Measurements from ENCODE around the gene MYOT.

DNA sequence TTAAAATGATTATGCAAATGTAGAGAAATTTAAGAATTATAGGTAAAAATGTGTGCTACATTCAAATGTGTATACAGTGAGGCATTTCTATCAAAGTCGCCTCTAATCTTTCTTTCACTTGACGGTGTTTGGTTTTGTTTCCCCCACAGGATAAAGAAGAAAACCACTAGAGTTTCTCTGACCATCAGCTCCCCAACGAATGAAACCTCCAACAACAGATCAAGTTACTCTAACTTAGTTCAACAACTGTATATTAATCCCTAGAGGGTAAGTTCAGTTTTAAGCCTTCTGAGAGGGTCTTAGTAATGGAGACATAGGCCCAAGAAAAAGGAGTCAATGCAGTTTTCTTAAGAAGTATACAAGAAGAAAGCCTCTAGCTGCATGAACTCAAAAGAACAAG, 11.5 kb upstream of the MYOT start:
- TF ChIP-seq, protein P1, sequence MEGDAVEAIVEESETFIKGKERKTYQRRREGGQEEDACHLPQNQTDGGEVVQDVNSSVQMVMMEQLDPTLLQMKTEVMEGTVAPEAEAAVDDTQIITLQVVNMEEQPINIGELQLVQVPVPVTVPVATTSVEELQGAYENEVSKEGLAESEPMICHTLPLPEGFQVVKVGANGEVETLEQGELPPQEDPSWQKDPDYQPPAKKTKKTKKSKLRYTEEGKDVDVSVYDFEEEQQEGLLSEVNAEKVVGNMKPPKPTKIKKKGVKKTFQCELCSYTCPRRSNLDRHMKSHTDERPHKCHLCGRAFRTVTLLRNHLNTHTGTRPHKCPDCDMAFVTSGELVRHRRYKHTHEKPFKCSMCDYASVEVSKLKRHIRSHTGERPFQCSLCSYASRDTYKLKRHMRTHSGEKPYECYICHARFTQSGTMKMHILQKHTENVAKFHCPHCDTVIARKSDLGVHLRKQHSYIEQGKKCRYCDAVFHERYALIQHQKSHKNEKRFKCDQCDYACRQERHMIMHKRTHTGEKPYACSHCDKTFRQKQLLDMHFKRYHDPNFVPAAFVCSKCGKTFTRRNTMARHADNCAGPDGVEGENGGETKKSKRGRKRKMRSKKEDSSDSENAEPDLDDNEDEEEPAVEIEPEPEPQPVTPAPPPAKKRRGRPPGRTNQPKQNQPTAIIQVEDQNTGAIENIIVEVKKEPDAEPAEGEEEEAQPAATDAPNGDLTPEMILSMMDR (conservative IDR thresholded peaks at IDR 0.05), result no peak
- no peak for TF ChIP-seq EZH2 (IDR thresholded peaks at IDR 0.05; ENCODE audit: low read depth)
